ENCODE results near the gene SP2.
"Not testable (repeated sequence)": the region's sequence is repeated elsewhere in the genome, so short reads cannot be mapped to it uniquely, and the experiment has no call there.

SP2 gene

GRCh38 chr17:47925678-47925988 is 29.6 kb downstream of the SP2 start:
- no peak for DNase-seq

DNA sequence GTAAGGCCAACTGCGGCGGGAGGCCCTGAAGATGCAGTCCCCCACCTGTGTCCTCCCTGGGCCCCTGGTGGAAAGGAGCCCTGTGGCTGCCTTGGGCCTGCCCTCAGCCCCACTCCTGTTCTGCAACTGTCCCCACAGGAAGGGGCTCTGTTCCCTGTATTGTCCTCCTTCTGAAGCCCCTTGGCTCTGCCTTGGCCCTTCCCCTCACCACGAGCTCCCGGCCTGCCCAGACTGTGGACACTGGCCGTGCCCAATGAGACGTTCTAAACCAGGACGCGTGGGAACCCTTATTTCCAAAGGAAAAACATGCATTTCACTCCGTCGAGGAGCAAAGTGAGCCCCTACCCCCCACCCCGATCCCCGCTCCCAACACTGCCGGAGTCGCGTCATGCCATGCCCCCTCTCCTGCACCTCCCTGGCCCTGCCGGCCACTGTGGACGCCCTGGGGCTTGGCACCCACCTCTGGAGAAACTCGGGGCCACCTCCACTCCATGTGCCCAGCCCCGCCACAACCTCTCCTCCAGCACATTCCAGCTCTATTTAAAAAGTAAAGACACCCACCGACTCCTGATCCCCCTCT is 31.9 kb downstream of the SP2 start:
- DNase-seq, result no peak

DNA sequence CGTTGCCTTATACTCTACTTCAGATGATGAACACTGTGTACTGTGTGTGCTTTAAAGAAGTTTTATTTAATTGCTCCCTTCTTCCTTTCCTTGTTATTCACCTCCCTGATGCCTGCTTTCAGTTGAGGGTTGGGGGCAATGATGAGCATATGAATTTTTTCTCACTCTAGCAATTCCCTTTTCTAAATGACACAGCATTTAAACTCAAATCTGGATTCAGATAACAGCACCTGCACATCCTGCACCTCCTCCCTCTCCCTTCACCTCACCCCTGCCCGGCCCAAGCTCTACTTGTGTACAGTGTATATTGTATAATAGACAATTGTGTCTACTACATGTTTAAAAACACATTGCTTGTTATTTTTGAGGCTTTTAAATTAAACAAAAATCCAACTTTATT is 32.4 kb downstream of the SP2 start:
- no peak for DNase-seq

DNA sequence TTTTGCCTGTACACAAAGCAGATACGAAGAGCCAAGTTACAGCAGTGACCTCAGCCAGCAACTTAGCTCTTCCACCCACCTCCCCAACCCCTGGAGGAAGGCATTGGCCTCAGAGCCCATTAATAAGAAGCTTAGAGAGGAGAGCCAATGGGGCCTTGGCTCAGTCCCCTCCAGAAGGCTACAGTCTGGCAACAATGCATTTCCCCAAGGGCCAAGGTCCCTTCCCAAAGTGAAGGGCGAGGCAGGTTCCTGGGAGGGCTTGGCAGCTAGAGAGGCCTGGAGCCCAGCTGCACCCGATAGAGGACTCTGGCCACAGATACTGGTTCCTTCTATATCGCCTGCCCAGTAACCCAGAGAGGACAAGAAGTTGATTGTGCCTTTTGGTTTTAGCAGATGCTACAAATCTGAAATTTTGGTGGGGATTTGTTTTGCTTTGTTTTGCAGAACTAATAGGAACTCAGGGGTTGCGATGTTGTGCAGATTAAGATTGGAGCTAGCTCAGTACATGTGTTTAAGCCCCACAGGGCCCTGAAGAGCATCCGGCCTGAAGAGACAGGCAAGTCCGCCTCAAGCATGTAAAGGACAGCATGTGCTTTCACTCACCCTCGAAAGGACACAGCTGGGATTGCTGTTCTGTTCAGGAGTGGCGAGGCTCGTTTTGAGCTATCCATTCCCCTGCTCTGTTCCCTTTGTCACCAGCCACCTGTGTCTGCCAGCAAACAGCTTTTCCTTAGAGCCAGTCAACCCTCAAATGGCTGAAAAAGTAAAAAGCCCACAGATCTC is 33.4 kb downstream of the SP2 start:
- no peak for DNase-seq

GRCh38 chr17:47931848-47932247 is 35.8 kb downstream of the SP2 start:
- no peak for DNase-seq

- DNase-seq, result no peak
Measured at GRCh38 chr17:47934856-47935255, 38.8 kb downstream of the SP2 start.

- not testable (repeated sequence) for DNase-seq
Measured at GRCh38 chr17:47935468-47935867, 39.4 kb downstream of the SP2 start.

DNA sequence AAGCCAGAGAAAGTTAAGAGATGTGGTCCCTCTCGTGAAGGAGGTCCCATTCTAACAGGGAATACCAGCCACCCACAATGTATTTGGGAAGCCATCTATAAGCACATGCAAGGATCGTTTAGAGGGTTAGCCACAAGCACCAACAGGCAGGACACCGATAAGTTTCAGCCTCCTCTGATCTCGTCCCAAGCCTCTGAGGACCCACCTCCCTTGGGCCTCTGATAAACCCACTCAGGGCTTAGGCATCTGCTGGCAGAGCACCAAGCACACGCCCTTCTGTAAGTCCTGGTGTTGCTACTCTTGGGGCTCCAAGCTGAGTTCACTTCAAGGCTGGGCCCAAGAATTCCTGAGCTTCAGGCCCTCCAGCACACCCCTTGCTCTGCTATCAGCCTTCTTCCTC is 39.9 kb downstream of the SP2 start:
- no peak for DNase-seq

DNA sequence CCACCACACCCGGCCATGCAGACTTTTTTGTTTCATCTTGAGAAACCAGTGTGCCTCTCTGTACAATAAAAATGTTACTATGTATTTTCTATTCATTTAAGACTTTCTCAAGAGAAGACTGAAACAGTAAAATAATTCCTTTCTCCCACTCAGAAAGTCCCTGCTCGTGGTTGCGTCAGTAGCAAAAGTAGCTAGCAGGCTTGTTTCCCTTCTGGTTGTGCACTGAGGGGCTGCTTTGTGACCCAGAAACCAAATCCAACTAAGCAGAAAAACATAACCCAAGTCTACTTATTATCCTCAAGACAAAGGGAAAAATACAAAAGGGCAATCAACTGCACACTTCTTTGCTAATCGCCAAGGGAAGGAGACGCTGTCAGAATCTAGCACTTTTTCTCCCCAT is 41.9 kb downstream of the SP2 start:
- peak; percentile 17 for DNase-seq

GRCh38 chr17:47941246-47942095 is 45.4 kb downstream of the SP2 start, which contains the start of gene PNPO:
Gene PNPO, plus strand, starts transcription at chr17:47941571. Its CDS starts 105 bp downstream, at chr17:47941676.
- peak; percentile 98 for DNase-seq

GRCh38 chr17:47942096-47942510 is 46.1 kb downstream of the SP2 start:
- no peak for DNase-seq

DNA sequence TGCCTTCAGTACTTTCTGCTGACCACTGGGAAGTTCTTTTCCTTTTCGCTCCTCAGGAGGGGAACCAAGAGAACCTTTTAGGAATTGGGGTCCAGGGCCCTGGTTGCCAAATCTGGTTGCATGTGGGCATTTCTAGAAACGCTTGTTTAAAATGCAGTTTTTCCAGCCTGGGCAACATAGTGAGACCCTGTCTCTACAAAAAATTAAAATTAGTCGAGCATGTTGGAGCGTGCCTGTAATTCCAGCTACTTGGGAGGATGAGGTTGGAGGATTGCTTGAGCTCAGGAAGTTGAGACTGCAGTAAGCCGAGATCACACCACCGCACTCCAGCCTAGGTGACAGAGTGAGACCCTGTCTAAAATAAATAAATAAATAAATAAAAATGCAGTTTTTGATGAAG is 46.5 kb downstream of the SP2 start:
- no peak for DNase-seq

- DNase-seq, result peak; percentile 75
Measured at GRCh38 chr17:47945080-47945479, 49.0 kb downstream of the SP2 start.

- peak; percentile 76 for DNase-seq
Measured at GRCh38 chr17:47945529-47946508, 49.8 kb downstream of the SP2 start.

DNA sequence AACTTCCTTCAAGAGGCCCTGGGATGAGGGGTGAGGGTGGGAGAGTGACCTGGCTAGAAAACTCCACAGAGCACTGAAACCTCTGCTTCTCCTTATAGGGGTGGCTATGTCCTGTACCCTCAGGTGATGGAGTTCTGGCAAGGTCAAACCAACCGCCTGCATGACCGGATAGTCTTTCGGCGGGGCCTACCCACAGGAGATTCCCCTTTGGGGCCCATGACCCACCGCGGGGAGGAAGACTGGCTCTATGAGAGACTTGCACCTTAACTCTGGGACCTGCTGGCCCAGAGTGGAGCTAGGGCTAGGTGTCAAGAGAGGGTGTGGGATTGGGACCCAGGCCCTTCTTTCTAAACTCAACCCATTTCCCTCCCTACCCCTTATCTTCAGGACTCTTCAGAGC is 50.5 kb downstream of the SP2 start:
- no peak for DNase-seq

DNA sequence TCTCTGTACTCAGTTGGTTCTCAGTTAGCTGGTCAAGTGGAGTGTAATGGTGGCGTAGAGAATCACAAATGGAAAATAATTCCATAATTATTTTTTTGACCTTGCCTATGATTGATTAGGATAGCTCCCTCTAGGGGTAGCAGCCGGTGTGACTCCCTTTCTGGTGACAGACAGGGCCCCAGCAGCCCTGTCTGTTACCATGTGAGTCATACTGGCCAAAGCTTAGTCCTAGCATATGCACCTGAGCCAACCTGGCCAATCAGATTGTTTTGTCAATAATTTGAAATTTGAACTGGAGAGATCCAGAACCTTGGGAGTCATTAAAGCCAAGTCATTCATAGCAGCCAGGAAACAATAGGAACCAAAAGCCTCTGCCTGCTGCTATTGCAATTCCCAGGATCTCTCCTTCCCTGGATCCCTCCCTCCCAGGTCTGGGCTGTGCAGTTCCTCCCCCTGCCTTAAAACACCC is 50.9 kb downstream of the SP2 start:
- DNase-seq, result peak; percentile 79

DNA sequence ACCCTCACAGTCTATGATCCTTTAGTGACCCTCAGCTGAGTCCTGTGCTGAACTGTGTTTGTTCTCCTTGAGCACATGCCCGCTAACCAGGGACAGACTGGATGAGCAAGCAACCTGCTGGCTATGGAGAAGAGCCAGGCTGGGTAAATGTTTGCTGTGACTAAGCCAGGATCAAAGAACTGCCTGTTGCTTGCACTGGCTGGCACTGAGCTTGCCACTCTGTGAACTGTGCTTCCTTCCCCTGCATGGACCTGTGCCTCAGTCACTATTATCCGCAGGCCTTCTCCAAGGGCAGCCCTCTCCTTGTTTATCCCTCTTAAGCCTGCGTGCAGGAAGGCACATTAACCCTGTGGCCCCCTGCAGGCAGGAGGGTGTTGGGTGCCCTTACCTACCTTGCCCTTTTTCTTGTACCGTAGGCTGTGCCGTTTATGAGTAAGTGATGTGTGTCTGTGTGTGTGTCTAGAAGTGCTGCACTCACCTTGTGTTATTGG is 52.7 kb downstream of the SP2 start:
- DNase-seq, result no peak

DNA sequence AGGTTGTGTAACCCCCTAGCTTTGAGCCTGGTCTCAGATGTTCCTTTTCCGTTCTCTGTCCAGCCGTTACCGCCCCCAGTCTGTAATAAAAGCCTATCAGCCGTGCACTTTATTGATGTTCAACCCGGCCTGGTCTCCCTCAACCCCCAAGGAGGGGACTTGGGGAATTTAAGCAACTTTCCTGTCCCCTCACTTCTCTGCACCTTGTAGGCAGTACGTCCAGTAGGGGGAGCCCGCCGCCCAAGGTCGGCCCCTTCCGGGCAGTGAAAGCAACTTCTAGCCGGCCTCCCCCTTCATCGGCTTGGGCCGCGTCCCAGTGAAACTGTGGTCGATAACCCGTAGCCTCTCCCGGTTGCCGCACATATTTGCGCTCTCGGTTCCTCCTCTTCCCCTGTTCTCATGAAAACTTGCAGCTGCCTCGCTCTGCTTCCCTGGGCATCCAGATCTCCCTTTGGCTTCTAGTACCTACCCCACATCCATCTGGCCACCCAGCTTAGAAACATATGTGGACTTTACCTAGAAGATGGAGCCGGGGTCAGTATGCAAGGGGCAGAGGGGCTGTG is 53.2 kb downstream of the SP2 start:
- DNase-seq, result peak; percentile 78

DNA sequence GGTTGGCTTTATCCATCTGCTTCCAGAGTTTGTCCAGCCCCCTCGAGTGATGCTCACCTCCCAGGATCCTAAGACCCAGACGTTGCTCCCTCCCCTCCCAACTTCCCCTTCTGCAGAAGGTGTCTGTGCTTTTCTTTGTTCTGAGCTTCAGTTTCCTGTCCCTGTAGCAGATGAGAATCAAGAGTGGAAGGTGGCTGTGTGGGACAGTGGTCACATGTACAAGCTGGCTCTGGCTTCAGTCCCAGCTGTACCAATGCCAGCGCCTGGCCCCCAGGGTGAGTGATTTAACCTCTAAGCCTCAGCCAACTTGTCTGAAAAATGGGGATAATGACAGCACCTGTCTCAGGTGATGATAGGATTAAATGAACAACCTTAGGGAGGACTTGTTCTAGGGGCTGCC is 53.9 kb downstream of the SP2 start:
- DNase-seq, result no peak

DNA sequence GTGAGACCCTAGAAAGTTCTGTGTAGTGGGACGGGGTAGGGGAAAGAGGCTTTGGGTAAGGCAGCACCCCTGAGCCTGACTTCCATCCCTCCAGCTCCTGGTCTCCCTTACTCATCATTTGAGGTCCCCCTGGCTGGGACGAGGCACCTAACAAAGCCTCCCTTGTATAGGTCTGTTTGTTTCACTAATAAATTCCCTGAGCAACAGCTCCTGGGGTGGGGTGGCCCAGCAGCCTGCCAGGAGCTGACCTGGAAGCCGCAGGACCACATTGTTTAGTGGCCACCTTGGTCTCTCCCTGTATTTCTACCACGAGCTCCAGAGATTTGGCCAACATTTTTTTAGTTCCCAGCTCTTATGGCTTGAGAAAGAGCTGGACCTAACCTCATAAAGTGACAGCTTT is 54.4 kb downstream of the SP2 start:
- DNase-seq, result no peak

- DNase-seq, result peak; percentile 68
Measured at GRCh38 chr17:47952171-47953021, 56.4 kb downstream of the SP2 start.
